GM23338 (cell line): ENCODE data around the gene RFX8. TPM values are rescaled to one million over a fixed set of nuclear protein-coding genes. Genes with fewer than 3 reads are reported as not detected.

Source experiments
- ATAC-seq: fragments of 200-7000 bp; cut with Tn5 transposase; 3 replicates; pipeline ENCODE4 v1.9.1; 2020
- DNase-seq: peaks from one replicate; pipeline ENCODE4 v3.0.0-alpha.2; 2015; ENCODE audit warnings: low spot score
- H2AFZ ChIP-seq: fragments of 200-600 bp; sonication (generic); 2 replicates; pipeline ENCODE4 v1.8.0; 2016; ENCODE audit warnings: antibody characterized with exemption, mild to moderate bottlenecking, moderate library complexity
- H3F3A ChIP-seq: fragments of 200-600 bp; sonication (generic); replicated peaks from 2 replicates; pipeline ENCODE4 v1.8.0; 2017; ENCODE audit warnings: antibody characterized with exemption, mixed run types, low read depth
- H3K27ac ChIP-seq: fragments of 200-600 bp; sonication (generic); 2 replicates; pipeline ENCODE4 v1.6.1; 2016; ENCODE audit warnings: low read depth
- H3K27me3 ChIP-seq: fragments of 200-600 bp; sonication (generic); 2 replicates; pipeline ENCODE4 v1.8.0; 2016; ENCODE audit warnings: mild to moderate bottlenecking, mixed run types, moderate library complexity; ENCODE audit not compliant: insufficient read depth
- H3K36me3 ChIP-seq: fragments of 200-600 bp; sonication (generic); 2 replicates; pipeline ENCODE4 v1.8.0; 2016; ENCODE audit warnings: mild to moderate bottlenecking; ENCODE audit not compliant: insufficient read depth
- H3K4me1 ChIP-seq: fragments of 200-600 bp; sonication (generic); 2 replicates; pipeline ENCODE4 v1.8.0; 2016; ENCODE audit warnings: mild to moderate bottlenecking, moderate library complexity; ENCODE audit not compliant: insufficient read depth
- H3K4me2 ChIP-seq: fragments of 200-600 bp; sonication (generic); 2 replicates; pipeline ENCODE4 v1.7.1; 2017; ENCODE audit warnings: mixed run types
- H3K4me3 ChIP-seq: fragments of 200-600 bp; sonication (generic); 2 replicates; pipeline ENCODE4 v1.6.1; 2016; ENCODE audit warnings: mixed run types
- H3K79me2 ChIP-seq: fragments of 200-600 bp; sonication (generic); replicated peaks from 2 replicates; pipeline ENCODE4 v1.8.0; 2017; ENCODE audit warnings: mild to moderate bottlenecking; ENCODE audit not compliant: insufficient read depth
- H3K9me2 ChIP-seq: fragments of 200-600 bp; sonication (generic); 2 replicates; pipeline ENCODE4 v1.8.0; 2017; ENCODE audit not compliant: insufficient read depth
- H4K20me1 ChIP-seq: fragments of 200-600 bp; sonication (generic); replicated peaks from 2 replicates; pipeline ENCODE4 v1.8.0; 2017; ENCODE audit warnings: mild to moderate bottlenecking; ENCODE audit not compliant: insufficient read depth
- H3K27ac Mint-ChIP-seq: 2 replicates; pipeline ENCODE4 v1.8.0; 2020; ENCODE audit warnings: inconsistent platforms, mild to moderate bottlenecking, moderate library complexity, mixed read lengths
- H3K27me3 Mint-ChIP-seq: 3 replicates; pipeline ENCODE4 v1.8.0; 2022; ENCODE audit warnings: low read depth, mild to moderate bottlenecking, moderate library complexity, mixed read lengths, inconsistent platforms; ENCODE audit not compliant: insufficient read depth, poor library complexity
- H3K36me3 Mint-ChIP-seq: 3 replicates; pipeline ENCODE4 v1.8.0; 2021; ENCODE audit warnings: low read depth, mild to moderate bottlenecking, inconsistent platforms, moderate library complexity, mixed read lengths
- H3K4me1 Mint-ChIP-seq: 3 replicates; pipeline ENCODE4 v1.8.0; 2020; ENCODE audit warnings: mild to moderate bottlenecking, inconsistent platforms, mixed read lengths
- H3K4me3 Mint-ChIP-seq: 3 replicates; pipeline ENCODE4 v1.8.0; 2021; ENCODE audit warnings: moderate library complexity, mild to moderate bottlenecking, inconsistent platforms, mixed read lengths
- H3K9me3 Mint-ChIP-seq: 3 replicates; pipeline ENCODE4 v1.8.0; 2020; ENCODE audit warnings: moderate library complexity, mild to moderate bottlenecking, inconsistent platforms, mixed read lengths
- CREB1 ChIP-seq: fragments of 250-450 bp; sonication (Bioruptor Pico); IDR thresholded peaks from 2 replicates; pipeline ENCODE4 v1.5.0; 2020; ENCODE audit warnings: low read depth, mild to moderate bottlenecking, moderate library complexity
- ETS1 ChIP-seq: IDR thresholded peaks from 2 replicates; pipeline ENCODE4 v1.6.1; 2016; ENCODE audit warnings: antibody characterized with exemption
- EZH2 ChIP-seq: fragments of 200-600 bp; sonication (generic); IDR thresholded peaks from one replicate; pipeline ENCODE4 v1.8.0; 2017; ENCODE audit warnings: antibody characterized with exemption, mild to moderate bottlenecking, low read depth; ENCODE audit not compliant: unreplicated experiment
- EZH2phosphoT487 ChIP-seq: fragments of 200-600 bp; sonication (generic); IDR thresholded peaks from one replicate; pipeline ENCODE4 v1.8.1; 2018; ENCODE audit warnings: antibody characterized with exemption; ENCODE audit not compliant: unreplicated experiment
- JUNB ChIP-seq: IDR thresholded peaks from one replicate; pipeline ENCODE4 v1.6.1; 2016; ENCODE audit warnings: antibody characterized with exemption; ENCODE audit not compliant: unreplicated experiment
- NANOG ChIP-seq: IDR thresholded peaks from 2 replicates; pipeline ENCODE4 v1.6.1; 2016; ENCODE audit warnings: antibody characterized with exemption, borderline replicate concordance
- POLR2AphosphoS5 ChIP-seq: IDR thresholded peaks from 2 replicates; pipeline ENCODE4 v1.6.1; 2016; ENCODE audit warnings: antibody characterized with exemption, low read depth
- STAT1 ChIP-seq: IDR thresholded peaks from one replicate; pipeline ENCODE4 v1.6.1; 2016; ENCODE audit warnings: antibody characterized with exemption; ENCODE audit not compliant: unreplicated experiment
- ZNF114 ChIP-seq: fragments of 250-450 bp; sonication (Bioruptor Pico); IDR thresholded peaks from 2 replicates; pipeline ENCODE4 v1.5.0; 2020; ENCODE audit warnings: mild to moderate bottlenecking, moderate library complexity
- ZNF331 ChIP-seq: fragments of 250-450 bp; sonication (Bioruptor Pico); IDR thresholded peaks from 2 replicates; pipeline ENCODE4 v1.5.0; 2020; ENCODE audit warnings: low read depth, mild to moderate bottlenecking, moderate library complexity
- ZNF462 ChIP-seq: fragments of 250-450 bp; sonication (Bioruptor Pico); IDR thresholded peaks from 2 replicates; pipeline ENCODE4 v1.5.0; 2020; ENCODE audit warnings: mild to moderate bottlenecking, moderate library complexity
- polyA plus RNA-seq: library from polyadenylated mRNA; unstranded; fragments of >200 nt; fragmentation: Nextera tagmentation; extraction: Ambion mirVana; gene quantifications from 2 replicates; pipeline ENCODE4 v1.2.1, GENCODE V29; 2016
- total RNA-seq: library from RNA; depleted of rRNA; stranded (reverse); fragments of >200 nt; shearing (Covaris generic); gene quantifications from 2 replicates; pipeline ENCODE4 v1.2.3, GENCODE V29; 2014
- TF ChIP-seq, protein P1 (sequence below), 2 experiments: fragments of 200-600 bp in 1 of 2; sonication (generic) in 1 of 2; conservative IDR thresholded peaks; 2 replicates each; pipeline versions ENCODE4 v1.5.1 to v1.6.1; 2016 to 2017; ENCODE audit warnings: antibody characterized with exemption in 2 of 2, low read depth in 2 of 2, mild to moderate bottlenecking in 2 of 2, moderate library complexity in 1 of 2
- TF ChIP-seq, protein P2 (sequence below): IDR thresholded peaks from one replicate; pipeline ENCODE4 v1.6.1; 2018; ENCODE audit warnings: antibody characterized with exemption; ENCODE audit not compliant: unreplicated experiment

Gene RFX8
- total and polyA plus RNA-seq, 2 experiments from 2014 or later = 0.65 to 1.5 TPM

- H3K27me3 Mint-ChIP-seq = peaks cover 8% of the 10 kb centered on the region
- Histone ChIP-seq H3K9me2 (peaks cover 5% of the 10 kb centered on the region; the same call in 1 of the 2 replicates), H3K79me2 (no peaks in the 10 kb centered on the region), H2AFZ (no peak overlapping the region), H3K36me3 (no peaks in the 10 kb centered on the region), H3K4me1 (no peaks in the 10 kb centered on the region), H3K4me2 (no peak overlapping the region), H3K4me3 (no peak overlapping the region), H3K27me3 (no peaks in the 10 kb centered on the region), H3F3A (no peaks in the 10 kb centered on the region), H3K27ac (no peak overlapping the region), H4K20me1 (no peaks in the 10 kb centered on the region)
- H3K4me1 Mint-ChIP-seq = peaks cover under 1% of the 10 kb centered on the region; the same call in 1 of the 3 replicates
- ATAC-seq (no peak), DNase-seq (no peak)
- peaks cover 9% of the 10 kb centered on the region for H3K9me3 Mint-ChIP-seq
- no peak for TF ChIP-seq ZNF114 (CRISPR knock-in tag)
- no peak for TF ChIP-seq JUNB
- no peak for TF ChIP-seq ETS1
- TF ChIP-seq CREB1 (CRISPR knock-in tag) = no peak
- no peak for TF ChIP-seq EZH2phosphoT487
- no peak for TF ChIP-seq EZH2
- TF ChIP-seq, protein P1, sequence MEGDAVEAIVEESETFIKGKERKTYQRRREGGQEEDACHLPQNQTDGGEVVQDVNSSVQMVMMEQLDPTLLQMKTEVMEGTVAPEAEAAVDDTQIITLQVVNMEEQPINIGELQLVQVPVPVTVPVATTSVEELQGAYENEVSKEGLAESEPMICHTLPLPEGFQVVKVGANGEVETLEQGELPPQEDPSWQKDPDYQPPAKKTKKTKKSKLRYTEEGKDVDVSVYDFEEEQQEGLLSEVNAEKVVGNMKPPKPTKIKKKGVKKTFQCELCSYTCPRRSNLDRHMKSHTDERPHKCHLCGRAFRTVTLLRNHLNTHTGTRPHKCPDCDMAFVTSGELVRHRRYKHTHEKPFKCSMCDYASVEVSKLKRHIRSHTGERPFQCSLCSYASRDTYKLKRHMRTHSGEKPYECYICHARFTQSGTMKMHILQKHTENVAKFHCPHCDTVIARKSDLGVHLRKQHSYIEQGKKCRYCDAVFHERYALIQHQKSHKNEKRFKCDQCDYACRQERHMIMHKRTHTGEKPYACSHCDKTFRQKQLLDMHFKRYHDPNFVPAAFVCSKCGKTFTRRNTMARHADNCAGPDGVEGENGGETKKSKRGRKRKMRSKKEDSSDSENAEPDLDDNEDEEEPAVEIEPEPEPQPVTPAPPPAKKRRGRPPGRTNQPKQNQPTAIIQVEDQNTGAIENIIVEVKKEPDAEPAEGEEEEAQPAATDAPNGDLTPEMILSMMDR (conservative IDR thresholded peaks at IDR 0.05; ENCODE audit: low read depth in 2 of 2) = no peak
- TF ChIP-seq ZNF331 (CRISPR knock-in tag) = no peak
- TF ChIP-seq, protein P2, sequence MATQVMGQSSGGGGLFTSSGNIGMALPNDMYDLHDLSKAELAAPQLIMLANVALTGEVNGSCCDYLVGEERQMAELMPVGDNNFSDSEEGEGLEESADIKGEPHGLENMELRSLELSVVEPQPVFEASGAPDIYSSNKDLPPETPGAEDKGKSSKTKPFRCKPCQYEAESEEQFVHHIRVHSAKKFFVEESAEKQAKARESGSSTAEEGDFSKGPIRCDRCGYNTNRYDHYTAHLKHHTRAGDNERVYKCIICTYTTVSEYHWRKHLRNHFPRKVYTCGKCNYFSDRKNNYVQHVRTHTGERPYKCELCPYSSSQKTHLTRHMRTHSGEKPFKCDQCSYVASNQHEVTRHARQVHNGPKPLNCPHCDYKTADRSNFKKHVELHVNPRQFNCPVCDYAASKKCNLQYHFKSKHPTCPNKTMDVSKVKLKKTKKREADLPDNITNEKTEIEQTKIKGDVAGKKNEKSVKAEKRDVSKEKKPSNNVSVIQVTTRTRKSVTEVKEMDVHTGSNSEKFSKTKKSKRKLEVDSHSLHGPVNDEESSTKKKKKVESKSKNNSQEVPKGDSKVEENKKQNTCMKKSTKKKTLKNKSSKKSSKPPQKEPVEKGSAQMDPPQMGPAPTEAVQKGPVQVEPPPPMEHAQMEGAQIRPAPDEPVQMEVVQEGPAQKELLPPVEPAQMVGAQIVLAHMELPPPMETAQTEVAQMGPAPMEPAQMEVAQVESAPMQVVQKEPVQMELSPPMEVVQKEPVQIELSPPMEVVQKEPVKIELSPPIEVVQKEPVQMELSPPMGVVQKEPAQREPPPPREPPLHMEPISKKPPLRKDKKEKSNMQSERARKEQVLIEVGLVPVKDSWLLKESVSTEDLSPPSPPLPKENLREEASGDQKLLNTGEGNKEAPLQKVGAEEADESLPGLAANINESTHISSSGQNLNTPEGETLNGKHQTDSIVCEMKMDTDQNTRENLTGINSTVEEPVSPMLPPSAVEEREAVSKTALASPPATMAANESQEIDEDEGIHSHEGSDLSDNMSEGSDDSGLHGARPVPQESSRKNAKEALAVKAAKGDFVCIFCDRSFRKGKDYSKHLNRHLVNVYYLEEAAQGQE = no peak
- TF ChIP-seq ZNF462 (CRISPR knock-in tag) = no peak
- no peak for TF ChIP-seq POLR2AphosphoS5
- no peak for TF ChIP-seq NANOG
- no peak for TF ChIP-seq STAT1
- H3K27ac Mint-ChIP-seq = no peak overlapping the region
- H3K4me3 Mint-ChIP-seq = no peak overlapping the region
- no peaks in the 10 kb centered on the region; the same call in 2 of the 3 replicates for H3K36me3 Mint-ChIP-seq
These were observed 58.3 kb downstream of the RFX8 start for GRCh38 chr2:101416609-101417008.
